ENCODE measurements around the gene TBC1D30. TPM values are rescaled to one million over a fixed set of nuclear protein-coding genes. Genes with fewer than 3 reads are reported as not detected.

Gene TBC1D30
- total RNA-seq, 1 experiment from 2014 or later, result 21.4 TPM

GRCh38 chr12:64916411-64917261 lies 92.2 kb downstream of the TBC1D30 start:
- H3K4me3 Mint-ChIP-seq (ENCODE audit: low read depth, unreplicated experiment), result peak overlapping the region; percentile 20

GRCh38 chr12:64918344-64918743 lies 93.9 kb downstream of the TBC1D30 start:
- intact Hi-C loops (cut with micrococcal nuclease; ENCODE audit: unreplicated experiment), result no loop called here
- TF ChIP-seq CTCF (IDR thresholded peaks at IDR 0.05; ENCODE audit: unreplicated experiment), result no peak
- no TSS peak for BruUV-seq (replicated peaks)
- no peaks in the 10 kb centered on the region for H3K36me3 Mint-ChIP-seq (ENCODE audit: insufficient read depth, unreplicated experiment)
- H3K4me3 Mint-ChIP-seq (ENCODE audit: low read depth, unreplicated experiment), result no peak overlapping the region
- H3K27ac Mint-ChIP-seq (ENCODE audit: unreplicated experiment), result no peak overlapping the region
- DNase-seq, result no peak
- CTCF ChIA-PET, result no interaction called here
- H3K27me3 Mint-ChIP-seq (ENCODE audit: unreplicated experiment), result no peaks in the 10 kb centered on the region
- no peaks in the 10 kb centered on the region for H3K9me3 Mint-ChIP-seq (ENCODE audit: low read depth, unreplicated experiment)
- peaks cover 38% of the 10 kb centered on the region for H3K4me1 Mint-ChIP-seq (ENCODE audit: low read depth, unreplicated experiment)

More at GRCh38 chr12:64916411-64917261, 92.2 kb downstream of the TBC1D30 start:
- Mint-ChIP-seq H3K27ac (ENCODE audit: unreplicated experiment) (peak overlapping the region; percentile 2), H3K27me3 (ENCODE audit: unreplicated experiment) (no peaks in the 10 kb centered on the region), H3K9me3 (ENCODE audit: low read depth, unreplicated experiment) (no peaks in the 10 kb centered on the region), H3K4me1 (ENCODE audit: low read depth, unreplicated experiment) (peaks cover 42% of the 10 kb centered on the region), H3K36me3 (ENCODE audit: insufficient read depth, unreplicated experiment) (no peaks in the 10 kb centered on the region)
- BruUV-seq (replicated peaks), result no TSS peak
- no peak for TF ChIP-seq CTCF (IDR thresholded peaks at IDR 0.05; ENCODE audit: unreplicated experiment)
- CTCF ChIA-PET, result interaction anchor here (0.8 to 1.3 kb wide), 3 partner anchors 23 to 316 kb away, joined by 3 to 4 read pairs (median 3); no protein-coding TSS in a partner anchor
- intact Hi-C loops (cut with micrococcal nuclease; ENCODE audit: unreplicated experiment), result no loop called here
- no peak for DNase-seq

- no peak for DNase-seq
- Mint-ChIP-seq H3K36me3 (ENCODE audit: insufficient read depth, unreplicated experiment) (no peaks in the 10 kb centered on the region), H3K9me3 (ENCODE audit: low read depth, unreplicated experiment) (no peaks in the 10 kb centered on the region), H3K4me3 (ENCODE audit: low read depth, unreplicated experiment) (no peak overlapping the region), H3K4me1 (ENCODE audit: low read depth, unreplicated experiment) (peaks cover 33% of the 10 kb centered on the region), H3K27me3 (ENCODE audit: unreplicated experiment) (no peaks in the 10 kb centered on the region), H3K27ac (ENCODE audit: unreplicated experiment) (no peak overlapping the region)
- intact Hi-C loops (cut with micrococcal nuclease; ENCODE audit: unreplicated experiment), result no loop called here
- TF ChIP-seq CTCF (IDR thresholded peaks at IDR 0.05; ENCODE audit: unreplicated experiment), result no peak
- BruUV-seq (replicated peaks), result no TSS peak
- CTCF ChIA-PET, result no interaction called here
These were observed 94.4 kb downstream of the TBC1D30 start for GRCh38 chr12:64918801-64919200.

DNA sequence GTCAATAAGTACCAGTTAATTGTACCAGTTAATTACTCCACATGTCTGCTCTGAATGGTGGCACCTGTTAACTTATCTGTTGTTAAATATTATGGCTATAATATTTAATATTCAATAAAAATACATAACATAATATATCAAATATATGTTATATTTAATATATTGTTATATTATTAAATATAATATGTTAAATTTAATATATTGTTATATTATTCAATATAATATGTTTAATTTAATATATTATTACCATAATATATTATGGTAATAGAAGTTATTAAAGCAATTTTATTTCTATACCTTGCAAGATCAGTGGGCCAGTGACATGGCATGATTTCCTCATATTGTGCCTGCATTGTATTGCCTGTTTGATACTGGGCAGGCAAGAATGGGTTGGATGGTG lies 98.4 kb downstream of the TBC1D30 start:
- CTCF ChIA-PET, result no interaction called here
- Mint-ChIP-seq H3K27me3 (ENCODE audit: unreplicated experiment) (no peaks in the 10 kb centered on the region), H3K9me3 (ENCODE audit: low read depth, unreplicated experiment) (no peaks in the 10 kb centered on the region), H3K4me1 (ENCODE audit: low read depth, unreplicated experiment) (peaks cover 7% of the 10 kb centered on the region), H3K36me3 (ENCODE audit: insufficient read depth, unreplicated experiment) (no peaks in the 10 kb centered on the region), H3K4me3 (ENCODE audit: low read depth, unreplicated experiment) (no peak overlapping the region), H3K27ac (ENCODE audit: unreplicated experiment) (no peak overlapping the region)
- no peak for TF ChIP-seq CTCF (IDR thresholded peaks at IDR 0.05; ENCODE audit: unreplicated experiment)
- no peak for DNase-seq
- intact Hi-C loops (cut with micrococcal nuclease; ENCODE audit: unreplicated experiment), result no loop called here
- BruUV-seq (replicated peaks), result no TSS peak

Data from Calu3 (cell line).